ENCODE data around the gene TNIK.

The TNIK gene

GRCh38 chr3:171225708-171226107 lies 234.5 kb downstream of the TNIK start:
- no peak for DNase-seq (ENCODE audit: low spot score)

- no peak for DNase-seq (ENCODE audit: low spot score)
Measured at GRCh38 chr3:171225165-171225564, 235.0 kb downstream of the TNIK start.

GRCh38 chr3:171223396-171223795 lies 236.8 kb downstream of the TNIK start:
- DNase-seq (ENCODE audit: low spot score), result no peak

GRCh38 chr3:171222995-171223394 lies 237.2 kb downstream of the TNIK start:
- no peak for DNase-seq (ENCODE audit: low spot score)

- no peak for DNase-seq (ENCODE audit: low spot score)
Measured at GRCh38 chr3:171221597-171221996, 238.6 kb downstream of the TNIK start.

GRCh38 chr3:171221104-171221503 lies 239.1 kb downstream of the TNIK start:
- DNase-seq (ENCODE audit: low spot score), result no peak

GRCh38 chr3:171219258-171219657 lies 240.9 kb downstream of the TNIK start:
- DNase-seq (ENCODE audit: low spot score), result no peak

- no peak for DNase-seq (ENCODE audit: low spot score)
Measured at GRCh38 chr3:171218069-171218468, 242.1 kb downstream of the TNIK start.

- DNase-seq (ENCODE audit: low spot score), result no peak
Measured at GRCh38 chr3:171213907-171214306, 246.3 kb downstream of the TNIK start.

- no peak for DNase-seq (ENCODE audit: low spot score)
Measured at GRCh38 chr3:171213178-171213577, 247.0 kb downstream of the TNIK start.

GRCh38 chr3:171212648-171213047 lies 247.6 kb downstream of the TNIK start:
- no peak for DNase-seq (ENCODE audit: low spot score)

GRCh38 chr3:171206283-171206682 lies 253.9 kb downstream of the TNIK start:
- DNase-seq (ENCODE audit: low spot score), result no peak

- no peak for DNase-seq (ENCODE audit: low spot score)
Measured at GRCh38 chr3:171204942-171205341, 255.3 kb downstream of the TNIK start.

- no peak for DNase-seq (ENCODE audit: low spot score)
Measured at GRCh38 chr3:171201825-171202224, 258.4 kb downstream of the TNIK start.

- no peak for DNase-seq (ENCODE audit: low spot score)
Measured at GRCh38 chr3:171200750-171201088, 259.5 kb downstream of the TNIK start.

- no peak for DNase-seq (ENCODE audit: low spot score)
Measured at GRCh38 chr3:171200052-171200749, 260.0 kb downstream of the TNIK start.

- no peak for DNase-seq (ENCODE audit: low spot score)
Measured at GRCh38 chr3:171199473-171199829, 260.8 kb downstream of the TNIK start.

- DNase-seq (ENCODE audit: low spot score), result no peak
Measured at GRCh38 chr3:171198781-171199472, 261.3 kb downstream of the TNIK start.

- no peak for DNase-seq (ENCODE audit: low spot score)
Measured at GRCh38 chr3:171195686-171196085, 264.5 kb downstream of the TNIK start.

GRCh38 chr3:171194965-171195364 lies 265.2 kb downstream of the TNIK start:
- no peak for DNase-seq (ENCODE audit: low spot score)

GRCh38 chr3:171193693-171194092 lies 266.5 kb downstream of the TNIK start:
- DNase-seq (ENCODE audit: low spot score), result no peak

GRCh38 chr3:171192176-171192854 lies 267.9 kb downstream of the TNIK start:
- DNase-seq (ENCODE audit: low spot score), result no peak

- DNase-seq (ENCODE audit: low spot score), result no peak
Measured at GRCh38 chr3:171190668-171191067, 269.5 kb downstream of the TNIK start.
